Adrenal gland (tissue), 5 donors: ENCODE measurements around the gene FSIP1.

ENCODE experiments used
- POLR2A ChIP-seq, 2 donors: fragments of 450-650 bp; IDR thresholded peaks; one replicate each; pipeline ENCODE4 v1.6.1; 2017; ENCODE audit warnings: antibody characterized with exemption in 2 of 2, mild to moderate bottlenecking in 2 of 2, moderate library complexity in 1 of 2
- TF ChIP-seq, protein P1 (sequence below), 6 experiments: fragments of 450-650 bp in 4 of 6; fragments of 200-600 bp in 2 of 6; sonication (generic) in 1 of 6; IDR thresholded peaks; 1 replicate in 5 of 6; 2 replicates in 1 of 6; pipeline versions ENCODE4 v1.5.1 to v1.8.0; 2016 to 2021; ENCODE audit warnings: antibody characterized with exemption in 6 of 6, mild to moderate bottlenecking in 2 of 6, moderate library complexity in 1 of 6
- donor health status: DM: no; HTN: no; CAD: no.

- TF ChIP-seq, protein P1, sequence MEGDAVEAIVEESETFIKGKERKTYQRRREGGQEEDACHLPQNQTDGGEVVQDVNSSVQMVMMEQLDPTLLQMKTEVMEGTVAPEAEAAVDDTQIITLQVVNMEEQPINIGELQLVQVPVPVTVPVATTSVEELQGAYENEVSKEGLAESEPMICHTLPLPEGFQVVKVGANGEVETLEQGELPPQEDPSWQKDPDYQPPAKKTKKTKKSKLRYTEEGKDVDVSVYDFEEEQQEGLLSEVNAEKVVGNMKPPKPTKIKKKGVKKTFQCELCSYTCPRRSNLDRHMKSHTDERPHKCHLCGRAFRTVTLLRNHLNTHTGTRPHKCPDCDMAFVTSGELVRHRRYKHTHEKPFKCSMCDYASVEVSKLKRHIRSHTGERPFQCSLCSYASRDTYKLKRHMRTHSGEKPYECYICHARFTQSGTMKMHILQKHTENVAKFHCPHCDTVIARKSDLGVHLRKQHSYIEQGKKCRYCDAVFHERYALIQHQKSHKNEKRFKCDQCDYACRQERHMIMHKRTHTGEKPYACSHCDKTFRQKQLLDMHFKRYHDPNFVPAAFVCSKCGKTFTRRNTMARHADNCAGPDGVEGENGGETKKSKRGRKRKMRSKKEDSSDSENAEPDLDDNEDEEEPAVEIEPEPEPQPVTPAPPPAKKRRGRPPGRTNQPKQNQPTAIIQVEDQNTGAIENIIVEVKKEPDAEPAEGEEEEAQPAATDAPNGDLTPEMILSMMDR (IDR thresholded peaks at IDR 0.05): no peak
- TF ChIP-seq POLR2A (IDR thresholded peaks at IDR 0.05): no peak
Observed at GRCh38 chr15:39741258-39741657, 41.4 kb downstream of the FSIP1 start.
